HEK293T (cell line): ENCODE data around the gene PSMG2.

Source experiments
- ARNT ChIP-seq: fragments of 450-650 bp; IDR thresholded peaks from 2 replicates; pipeline ENCODE4 v1.6.1; 2017; ENCODE audit warnings: mild to moderate bottlenecking
- BHLHE40 ChIP-seq: fragments of 450-650 bp; IDR thresholded peaks from 2 replicates; pipeline ENCODE4 v1.6.1; 2016; ENCODE audit warnings: mild to moderate bottlenecking, moderate library complexity, borderline replicate concordance
- ELF4 ChIP-seq: fragments of 450-650 bp; IDR thresholded peaks from 2 replicates; pipeline ENCODE4 v1.6.1; 2017; ENCODE audit warnings: antibody characterized with exemption
- FOXK2 ChIP-seq: fragments of 450-650 bp; IDR thresholded peaks from 2 replicates; pipeline ENCODE4 v1.6.1; 2016; ENCODE audit warnings: mild to moderate bottlenecking
- FOXM1 ChIP-seq: fragments of 450-650 bp; IDR thresholded peaks from 2 replicates; pipeline ENCODE4 v1.6.1; 2017; ENCODE audit warnings: mild to moderate bottlenecking, borderline replicate concordance
- L3MBTL2 ChIP-seq: fragments of 450-650 bp; conservative IDR thresholded peaks from 2 replicates; pipeline ENCODE4 v1.6.1; 2016; ENCODE audit warnings: mild to moderate bottlenecking
- LEF1 ChIP-seq: fragments of 450-650 bp; IDR thresholded peaks from 2 replicates; pipeline ENCODE4 v1.6.1; 2017; ENCODE audit warnings: mild to moderate bottlenecking, borderline replicate concordance
- NFRKB ChIP-seq: fragments of 450-650 bp; IDR thresholded peaks from 2 replicates; pipeline ENCODE4 v1.6.1; 2016; ENCODE audit warnings: mild to moderate bottlenecking, moderate library complexity
- SP1 ChIP-seq: fragments of 450-650 bp; IDR thresholded peaks from 2 replicates; pipeline ENCODE4 v1.6.1; 2017
- TARDBP ChIP-seq: fragments of 450-650 bp; IDR thresholded peaks from 2 replicates; pipeline ENCODE4 v1.6.1; 2016
- ZNF384 ChIP-seq: fragments of 450-650 bp; IDR thresholded peaks from 2 replicates; pipeline ENCODE4 v1.6.1; 2016

- no peak for TF ChIP-seq ARNT
- TF ChIP-seq FOXM1, result no peak
- no peak for TF ChIP-seq BHLHE40
- TF ChIP-seq ELF4, result no peak
- TF ChIP-seq ZNF384, result no peak
- no peak for TF ChIP-seq NFRKB
- TF ChIP-seq SP1, result no peak
- no peak for TF ChIP-seq TARDBP
- no peak for TF ChIP-seq FOXK2
- no peak for TF ChIP-seq LEF1
- TF ChIP-seq L3MBTL2, result no peak
Observed at GRCh38 chr18:12668041-12668440, 34.8 kb upstream of the PSMG2 start.
